Measurements from ENCODE around the gene ZNF865.

The ZNF865 gene

DNA sequence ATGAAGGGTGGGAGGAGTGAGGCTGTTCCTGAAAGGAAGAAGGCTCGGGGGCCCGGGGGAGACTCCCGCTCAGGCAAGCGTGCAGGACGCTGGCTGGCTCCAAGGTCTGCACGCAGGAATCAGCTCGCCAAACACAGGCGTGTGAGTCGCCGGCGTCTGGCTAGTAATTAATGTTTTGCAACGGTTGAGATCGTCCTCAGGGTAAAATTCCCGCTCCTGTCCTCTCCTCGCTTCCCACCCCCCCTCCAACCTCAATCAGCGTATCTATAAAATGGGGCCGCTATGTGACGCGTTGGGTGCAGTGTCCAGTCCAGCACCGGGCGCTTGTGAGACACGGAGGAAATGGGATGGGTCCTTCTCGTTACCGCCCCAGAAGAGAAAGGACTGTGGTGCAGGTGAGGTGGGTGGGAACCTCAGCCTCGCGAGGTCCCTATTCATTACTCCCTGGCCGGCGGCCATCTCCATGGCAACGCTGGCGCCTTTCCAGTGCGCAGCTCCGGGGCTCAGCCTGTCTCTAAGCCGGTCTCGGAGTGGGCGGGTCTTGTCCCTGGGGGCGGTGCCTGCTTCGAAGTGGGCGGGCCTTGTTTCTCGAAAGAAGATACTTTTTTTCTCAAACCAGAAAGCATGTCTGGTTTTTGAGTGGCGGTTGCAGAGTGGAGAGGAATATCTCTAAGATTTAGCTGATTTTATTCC is 18.3 kb upstream of the ZNF865 start:
- peak; percentile 87 for DNase-seq (ENCODE audit: low read depth)

DNA sequence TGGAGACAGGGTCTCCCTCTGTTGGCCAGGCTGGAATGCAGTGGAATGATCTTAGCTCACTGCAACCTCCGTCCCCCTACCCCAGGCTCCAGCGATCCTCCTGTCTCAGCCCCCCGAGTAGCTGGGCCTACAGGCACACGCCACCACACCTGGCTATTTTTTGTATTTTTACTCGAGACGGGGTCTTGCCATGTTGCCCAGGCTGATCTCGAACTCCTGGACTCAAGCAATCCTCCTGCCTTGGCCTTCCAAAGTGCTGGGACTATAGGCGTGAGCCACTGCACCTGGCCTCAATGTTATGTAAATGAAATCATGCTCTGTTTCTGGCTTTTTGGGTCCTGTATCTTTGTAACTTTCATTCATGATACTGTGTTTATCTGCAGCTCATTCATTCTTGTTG is 16.7 kb upstream of the ZNF865 start:
- no peak for DNase-seq (ENCODE audit: low read depth)

DNA sequence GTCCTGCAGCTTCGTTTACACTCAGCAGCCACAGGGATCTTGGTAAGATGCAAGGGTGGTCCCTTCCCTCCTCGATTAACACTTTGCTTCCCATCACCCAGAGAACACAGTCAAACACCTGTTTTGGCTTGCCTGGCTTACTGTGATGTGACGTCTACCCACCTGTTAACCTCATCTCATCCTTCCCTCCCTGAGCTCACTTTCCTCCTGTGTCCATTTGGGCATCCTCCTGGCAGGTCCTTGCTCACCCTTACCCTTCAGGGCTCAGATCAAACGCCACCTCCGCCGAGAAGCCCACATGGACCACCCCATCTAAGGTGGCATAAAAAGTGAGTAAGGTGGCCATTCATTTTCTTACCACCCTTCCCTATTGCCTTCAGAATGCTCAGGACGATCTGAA is 15.3 kb upstream of the ZNF865 start:
- no peak for DNase-seq (ENCODE audit: low read depth)

DNA sequence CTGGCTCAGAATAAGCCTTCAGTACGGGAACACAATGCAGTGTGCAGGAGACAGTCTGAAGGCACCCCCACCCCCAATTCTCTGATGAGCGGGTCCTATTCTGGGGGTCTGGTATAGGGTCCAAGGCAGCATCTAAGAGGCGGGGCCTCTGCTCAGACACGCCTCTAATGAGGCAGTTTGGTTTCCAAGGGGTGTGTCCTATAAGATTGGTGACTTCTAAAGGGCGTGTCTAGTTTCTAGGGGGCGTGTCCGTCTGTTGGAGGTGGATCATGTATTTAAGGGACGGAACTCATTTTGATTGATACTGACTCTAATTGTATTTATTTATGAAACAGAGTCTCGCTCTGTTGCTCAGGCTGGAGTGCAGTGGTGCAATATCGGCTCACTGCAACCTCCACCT is 14.8 kb upstream of the ZNF865 start:
- DNase-seq (ENCODE audit: low read depth) = no peak

DNA sequence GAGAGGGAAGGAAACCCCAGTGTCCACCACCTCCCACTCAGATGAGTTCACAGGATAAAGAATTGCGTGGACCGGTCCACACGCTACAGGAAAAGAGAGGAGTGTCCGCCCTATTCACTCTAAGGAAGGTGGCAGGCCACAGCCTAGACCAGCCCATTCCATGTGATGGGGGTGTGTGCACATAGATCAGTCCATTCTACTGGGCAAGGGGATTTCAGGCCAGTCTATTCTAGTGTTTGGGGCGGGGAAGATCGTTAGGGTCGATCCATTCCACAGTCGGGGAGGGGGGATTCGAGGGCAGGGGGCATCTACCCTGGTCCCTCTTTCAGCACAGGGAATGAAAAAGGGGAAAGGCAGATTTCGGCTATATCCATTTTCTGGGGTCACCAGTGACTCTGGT is 13.9 kb upstream of the ZNF865 start:
- no peak for DNase-seq (ENCODE audit: low read depth)

DNA sequence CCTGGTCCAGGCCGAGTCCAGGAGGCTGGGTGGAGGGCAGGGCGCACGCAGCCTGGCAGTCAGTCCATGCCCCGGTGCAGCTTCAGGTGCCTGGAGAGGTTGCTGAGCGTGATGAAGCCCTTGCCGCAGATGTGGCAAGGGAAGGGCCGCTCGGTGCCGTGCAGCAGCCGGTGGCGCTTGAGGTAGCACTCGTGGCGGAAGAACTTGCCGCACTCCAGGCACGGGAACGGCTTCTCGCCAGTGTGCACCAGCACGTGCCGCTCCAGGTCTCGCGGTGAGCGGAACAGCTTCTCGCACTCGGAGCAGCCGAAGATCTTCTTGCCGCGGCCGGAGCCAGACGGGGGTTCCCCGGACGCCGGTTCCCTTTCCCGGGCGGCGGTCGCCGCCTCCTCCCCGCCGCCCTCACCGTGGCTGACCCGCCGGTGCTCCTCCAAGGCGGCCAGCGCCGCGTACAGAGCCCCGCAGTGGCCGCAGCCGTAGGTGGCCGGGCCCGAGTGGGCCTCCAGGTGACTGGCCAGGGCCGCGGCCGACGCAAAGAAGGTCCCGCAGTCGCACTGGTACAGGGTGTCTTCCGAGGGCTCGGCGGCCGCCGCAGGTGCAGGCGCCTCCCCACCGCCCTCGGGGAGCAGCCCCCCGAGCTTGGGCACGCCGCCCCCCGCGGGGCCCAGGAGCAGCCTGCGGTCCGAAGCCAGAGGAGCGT is 12.9 kb upstream of the ZNF865 start:
- DNase-seq (ENCODE audit: low read depth) = no peak

DNA sequence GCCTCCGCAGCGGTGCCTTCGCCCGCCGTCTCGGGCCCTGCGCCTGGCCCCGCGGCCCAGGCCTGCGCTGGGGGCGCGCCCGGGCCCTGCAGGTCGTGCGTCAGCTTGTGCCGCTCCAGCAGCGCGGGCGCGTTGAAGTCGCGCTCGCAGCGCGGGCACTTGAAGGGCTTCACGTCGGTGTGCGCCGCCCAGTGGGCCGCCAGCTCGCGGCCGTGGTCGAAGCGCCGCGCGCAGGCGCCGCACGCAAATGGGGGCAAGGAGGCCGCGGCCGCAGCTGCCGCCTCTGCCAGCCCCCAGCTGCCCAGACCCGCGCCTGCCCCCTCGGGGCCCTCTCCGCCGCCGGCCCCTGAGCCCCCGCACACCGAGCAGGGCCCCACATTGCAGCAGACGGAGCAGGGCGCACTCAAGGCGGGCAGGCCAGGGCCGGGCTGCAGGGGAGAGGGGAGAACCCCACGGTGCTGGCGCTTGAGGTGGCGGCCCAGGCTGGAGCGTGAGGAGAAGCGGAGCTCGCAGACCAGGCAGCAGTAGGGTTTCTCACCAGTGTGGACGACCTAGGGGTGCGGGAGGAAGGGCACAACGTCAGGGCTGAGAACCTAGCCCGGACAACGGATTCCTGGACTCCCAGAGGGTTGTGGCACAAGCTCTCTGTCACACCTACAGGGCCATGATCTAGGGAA is 12.2 kb upstream of the ZNF865 start:
- DNase-seq (ENCODE audit: low read depth) = no peak

DNA sequence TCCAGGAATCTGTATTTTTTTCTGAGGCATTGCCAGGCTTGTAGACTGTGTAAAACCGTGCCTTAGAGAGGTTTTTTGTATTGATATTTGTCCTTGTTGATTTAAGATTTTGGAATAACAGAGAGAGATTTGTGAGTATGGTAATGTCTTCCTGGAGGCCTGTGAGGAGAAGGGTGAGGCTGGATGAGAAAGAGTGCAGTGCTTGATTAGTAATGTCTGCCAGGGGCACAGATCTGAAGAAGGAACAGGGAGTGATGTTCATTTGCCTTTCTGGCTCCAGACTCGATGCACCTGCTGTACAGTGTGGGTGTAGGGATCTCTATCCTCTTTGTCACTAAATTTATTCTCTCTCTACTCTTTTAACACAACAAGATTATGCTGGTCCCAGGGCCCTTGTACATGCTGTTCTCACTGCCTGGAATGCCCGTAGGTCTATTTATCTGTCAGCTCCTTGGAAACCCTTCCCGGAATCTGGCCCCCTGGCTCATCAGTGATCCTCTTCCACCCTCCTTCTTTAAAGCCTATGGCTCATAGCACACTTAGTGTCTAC is 10.4 kb upstream of the ZNF865 start:
- no peak for DNase-seq (ENCODE audit: low read depth)

DNA sequence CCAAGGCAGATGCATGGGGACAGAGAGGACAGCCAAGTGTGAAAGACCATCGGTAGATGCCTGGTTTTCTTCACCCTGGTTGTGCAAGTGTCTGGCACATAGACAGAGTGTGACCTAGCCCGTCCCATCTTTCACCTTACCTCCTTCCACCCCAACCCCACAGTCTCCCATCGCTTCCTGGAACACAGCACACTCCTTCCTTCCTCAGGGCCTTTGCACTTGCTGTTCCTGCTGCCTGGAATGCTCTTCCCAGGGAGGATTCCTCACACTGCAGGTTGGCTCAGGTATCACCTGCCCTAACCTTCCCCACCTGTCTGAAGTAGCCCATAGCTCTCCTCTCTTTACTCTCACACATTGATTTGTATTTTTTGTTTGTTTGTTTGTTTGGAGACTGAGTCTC is 9.1 kb upstream of the ZNF865 start:
- no peak for DNase-seq (ENCODE audit: low read depth)

DNA sequence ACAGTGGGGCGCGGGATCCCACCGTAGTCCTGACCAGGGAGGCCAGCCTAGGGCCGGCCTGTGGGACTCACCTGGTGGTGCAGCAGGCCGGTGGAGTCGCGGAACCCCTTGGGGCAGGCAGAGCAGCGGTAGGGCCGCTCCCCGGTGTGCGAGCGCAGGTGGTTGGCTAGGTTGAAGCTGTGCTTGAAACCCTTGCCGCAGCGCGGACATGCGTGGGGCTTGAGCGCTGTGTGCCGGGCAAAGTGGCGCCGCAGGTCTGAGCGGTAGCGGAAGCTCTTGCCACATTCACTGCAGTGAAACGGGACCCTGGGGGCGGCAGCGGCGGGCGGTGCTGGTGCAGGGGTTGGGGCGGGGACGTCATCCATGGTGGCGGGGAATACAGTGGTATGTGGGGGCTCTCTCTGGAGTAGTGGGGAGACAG is 7.9 kb upstream of the ZNF865 start:
- no peak for DNase-seq (ENCODE audit: low read depth)

DNA sequence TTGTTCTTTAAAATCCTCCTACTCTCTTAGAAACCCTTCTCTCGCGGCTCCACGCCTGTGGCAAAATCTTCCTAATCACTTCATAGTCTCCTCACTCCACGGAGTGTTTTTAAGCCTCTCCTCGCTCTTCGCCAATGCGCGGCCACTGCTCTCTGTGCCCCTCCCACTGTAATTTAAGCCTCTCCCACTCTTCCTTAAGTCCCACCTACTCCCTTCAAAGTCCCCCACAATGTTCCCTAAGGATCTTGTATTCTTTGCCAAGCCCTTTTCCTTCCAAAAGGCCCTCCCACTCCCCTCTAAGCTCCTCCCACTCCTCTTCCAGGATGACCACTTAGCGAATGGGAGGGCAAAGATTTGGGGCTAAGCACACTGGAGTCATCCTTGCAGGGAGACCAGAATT is 7.4 kb upstream of the ZNF865 start:
- DNase-seq (ENCODE audit: low read depth) = no peak

DNA sequence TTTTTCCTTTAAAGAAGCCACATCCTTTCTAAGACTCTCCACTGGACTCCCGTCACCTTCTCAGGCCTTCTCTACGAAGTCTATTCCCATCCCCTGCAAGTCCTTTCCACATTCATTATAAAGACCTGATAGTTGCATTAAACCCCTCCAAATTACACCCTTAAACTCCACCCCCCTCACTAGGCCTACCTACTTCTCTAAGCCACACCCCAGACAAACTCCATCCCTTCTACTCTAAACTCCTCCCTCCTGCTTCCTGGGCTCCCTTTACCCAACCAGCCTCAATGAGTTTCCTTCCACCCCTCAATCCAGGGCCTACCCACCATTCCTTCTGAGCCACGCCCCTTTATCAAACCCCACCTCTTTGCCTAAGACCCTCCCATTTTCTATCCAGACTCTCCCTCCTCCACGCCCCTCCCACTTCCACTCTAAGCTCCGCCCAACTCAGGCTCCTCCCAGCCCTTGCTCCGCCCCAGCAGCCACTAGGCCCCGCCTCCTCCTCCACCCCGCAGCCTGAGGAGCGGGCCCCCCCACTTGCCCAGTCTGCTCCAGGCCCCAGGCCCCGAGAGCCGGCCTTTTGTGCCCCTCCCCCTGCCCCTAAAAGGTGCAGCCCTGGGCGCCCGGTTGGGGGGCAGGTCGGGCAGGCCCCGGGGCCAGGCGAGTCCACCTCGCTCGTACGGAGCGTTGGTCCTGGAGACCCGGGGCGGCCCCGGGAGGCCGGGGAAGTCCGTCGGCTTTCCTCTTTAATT is 6.6 kb upstream of the ZNF865 start:
- peak; percentile 86 for DNase-seq (ENCODE audit: low read depth)

DNA sequence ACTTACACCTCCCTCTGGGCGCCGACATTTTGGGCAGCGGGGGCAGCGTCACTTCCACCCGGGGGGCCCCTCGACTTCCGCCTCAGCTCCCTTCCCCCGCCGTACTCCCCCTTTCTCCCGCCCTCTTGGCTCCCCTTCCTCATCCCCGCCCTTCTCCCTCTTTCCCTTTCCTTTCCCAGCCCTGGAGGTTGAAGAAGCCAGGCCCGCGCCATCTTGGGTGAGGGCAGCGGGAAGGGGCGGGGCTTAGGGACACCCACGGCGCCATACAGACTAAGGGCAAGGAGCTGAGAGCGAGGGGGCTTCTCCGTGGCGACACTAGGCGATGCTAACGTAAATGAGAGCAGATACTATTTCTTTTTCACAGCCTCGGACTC is 6.0 kb upstream of the ZNF865 start, which contains the start of gene FIZ1:
Gene FIZ1, minus strand, starts transcription at position 50 of the 374 bp plus-strand sequence. CDS start 1,652 bp downstream, outside the sequence.
- DNase-seq (ENCODE audit: low read depth) = peak; percentile 91

DNA sequence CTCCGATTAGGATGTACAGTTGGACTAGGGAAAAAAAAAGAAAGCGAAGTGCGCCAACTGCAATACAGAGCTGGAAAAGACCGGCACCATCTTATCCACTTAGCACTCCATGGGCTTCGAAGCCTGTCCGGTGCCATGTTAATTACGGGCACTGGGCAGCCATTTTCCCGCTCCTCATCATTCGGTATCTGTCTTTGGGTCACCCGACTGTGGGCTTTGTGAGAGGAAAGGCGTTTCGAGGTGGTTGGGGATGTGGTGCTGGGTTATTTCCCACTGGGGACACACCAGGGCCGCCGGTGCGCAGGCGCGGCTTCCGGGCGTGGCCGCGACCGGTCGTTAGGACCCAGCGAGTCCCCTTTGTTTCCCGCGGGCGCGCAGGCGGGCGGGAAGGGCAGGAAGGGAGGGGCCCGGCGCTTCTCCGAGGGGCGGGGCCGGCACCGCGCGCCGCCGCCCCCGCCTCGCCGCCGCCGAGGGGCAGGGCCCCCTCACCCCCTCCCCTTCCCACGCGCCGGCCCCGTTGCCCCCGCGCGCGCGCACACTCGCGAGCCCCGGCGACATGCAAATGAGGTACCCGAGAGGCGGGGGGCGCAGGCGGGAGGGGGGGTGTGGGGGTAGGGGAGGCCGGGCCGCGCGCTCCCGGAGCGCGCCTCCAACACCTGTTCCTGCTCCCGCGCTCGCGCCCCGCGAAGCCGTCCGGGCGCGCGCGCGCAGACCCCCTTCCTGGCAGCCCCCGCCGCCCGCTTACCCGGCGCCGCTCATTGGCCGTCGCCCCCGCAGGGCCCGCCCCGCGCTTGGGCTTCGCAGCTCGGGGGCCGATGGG is 5.4 kb upstream of the ZNF865 start, which contains the start of gene ZNF524:
Gene ZNF524, plus strand, starts transcription at position 447 of the 820 bp plus-strand sequence. CDS start 1,825 bp downstream, outside the sequence.
- peak; percentile 68 for DNase-seq (ENCODE audit: low read depth)

DNA sequence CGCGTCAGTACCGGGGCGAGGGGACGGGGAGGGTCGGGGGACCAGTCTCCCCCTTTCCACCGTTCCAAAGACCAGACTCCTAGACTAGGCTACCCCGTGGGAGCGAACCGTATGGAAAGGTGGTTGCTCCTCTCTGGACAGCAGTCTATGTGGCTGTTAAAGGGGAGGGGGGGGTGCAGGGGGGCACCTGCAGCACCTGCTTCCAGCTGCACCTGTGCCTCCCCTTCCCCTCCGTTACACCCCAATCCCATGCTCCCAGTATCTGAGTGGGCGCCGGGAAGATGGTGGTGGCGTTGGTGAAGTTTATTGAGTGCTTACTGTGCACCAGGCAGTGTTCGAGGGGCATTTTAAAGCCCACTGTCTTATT is 4.8 kb upstream of the ZNF865 start:
- DNase-seq (ENCODE audit: low read depth) = no peak

DNA sequence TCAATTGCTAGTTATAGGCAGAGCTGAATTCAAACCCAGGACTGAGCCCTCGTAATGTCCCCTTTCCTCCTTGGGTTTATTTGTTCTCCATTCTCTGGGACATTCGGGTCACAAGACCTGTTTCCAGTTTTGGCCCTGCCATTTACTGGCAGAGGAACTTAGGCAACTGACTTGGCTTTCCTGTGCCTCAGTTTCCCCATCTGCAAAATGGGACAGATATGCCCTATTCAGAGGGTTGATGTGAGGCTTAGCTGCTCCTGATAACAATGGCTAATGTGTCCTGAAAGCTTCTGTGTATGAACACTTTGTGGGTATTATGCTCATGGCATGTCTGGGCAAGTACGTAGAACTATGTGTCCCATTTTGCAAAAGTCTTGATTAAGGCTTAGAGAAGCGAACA is 4.4 kb upstream of the ZNF865 start:
- DNase-seq (ENCODE audit: low read depth) = no peak

DNA sequence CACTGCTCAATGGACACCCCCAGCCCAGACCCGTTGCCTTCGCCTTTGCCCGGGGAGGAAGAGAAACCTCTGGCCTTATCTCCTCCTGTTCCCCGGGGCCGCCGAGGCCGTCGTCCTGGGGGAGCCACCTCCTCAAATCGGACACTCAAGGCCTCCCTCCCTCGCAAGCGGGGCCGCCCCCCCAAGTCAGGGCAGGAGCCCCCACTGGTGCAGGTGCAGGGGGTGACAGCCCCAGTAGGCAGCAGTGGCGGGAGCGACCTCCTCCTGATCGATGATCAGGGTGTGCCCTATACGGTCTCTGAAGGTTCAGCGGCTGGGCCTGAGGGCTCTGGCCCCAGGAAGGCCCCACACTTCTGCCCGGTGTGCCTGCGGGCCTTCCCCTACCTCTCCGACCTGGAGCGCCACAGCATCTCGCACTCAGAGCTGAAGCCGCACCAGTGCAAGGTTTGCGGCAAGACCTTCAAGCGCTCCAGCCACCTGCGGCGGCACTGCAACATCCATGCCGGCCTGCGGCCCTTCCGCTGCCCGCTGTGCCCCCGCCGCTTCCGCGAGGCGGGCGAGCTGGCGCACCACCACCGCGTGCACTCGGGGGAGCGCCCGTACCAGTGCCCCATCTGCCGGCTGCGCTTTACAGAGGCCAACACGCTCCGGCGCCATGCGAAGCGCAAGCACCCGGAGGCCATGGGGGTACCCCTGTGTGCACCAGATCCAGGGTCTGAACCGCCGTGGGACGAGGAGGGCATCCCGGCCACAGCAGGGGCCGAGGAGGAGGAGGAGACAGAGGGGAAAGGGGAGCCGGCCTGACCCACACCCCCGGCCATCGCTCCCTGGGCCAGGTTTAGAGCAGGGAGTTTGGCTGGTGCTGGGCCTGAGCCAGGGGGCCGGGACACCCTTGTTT is 3.1 kb upstream of the ZNF865 start:
- DNase-seq (ENCODE audit: low read depth) = no peak

DNA sequence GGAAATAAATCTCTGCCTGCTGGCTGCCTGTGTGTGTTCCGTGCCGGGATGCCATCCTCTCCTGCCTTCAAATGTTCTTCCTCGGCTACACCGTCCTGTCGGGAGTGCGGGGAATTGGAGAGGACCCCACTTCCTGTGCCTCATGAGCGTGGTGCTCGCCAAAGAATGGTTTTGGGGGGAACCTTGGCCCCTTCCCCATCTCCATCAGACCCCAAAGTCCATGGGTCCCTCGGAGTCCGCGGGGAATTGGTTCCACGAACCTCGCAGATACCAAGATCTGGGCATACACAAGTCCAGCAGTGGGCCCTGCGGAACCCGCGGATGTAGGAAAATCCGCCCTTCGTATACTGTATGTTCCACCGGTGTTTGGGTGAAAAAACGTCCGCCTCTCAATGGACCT is 2.3 kb upstream of the ZNF865 start:
- DNase-seq (ENCODE audit: low read depth) = no peak

DNA sequence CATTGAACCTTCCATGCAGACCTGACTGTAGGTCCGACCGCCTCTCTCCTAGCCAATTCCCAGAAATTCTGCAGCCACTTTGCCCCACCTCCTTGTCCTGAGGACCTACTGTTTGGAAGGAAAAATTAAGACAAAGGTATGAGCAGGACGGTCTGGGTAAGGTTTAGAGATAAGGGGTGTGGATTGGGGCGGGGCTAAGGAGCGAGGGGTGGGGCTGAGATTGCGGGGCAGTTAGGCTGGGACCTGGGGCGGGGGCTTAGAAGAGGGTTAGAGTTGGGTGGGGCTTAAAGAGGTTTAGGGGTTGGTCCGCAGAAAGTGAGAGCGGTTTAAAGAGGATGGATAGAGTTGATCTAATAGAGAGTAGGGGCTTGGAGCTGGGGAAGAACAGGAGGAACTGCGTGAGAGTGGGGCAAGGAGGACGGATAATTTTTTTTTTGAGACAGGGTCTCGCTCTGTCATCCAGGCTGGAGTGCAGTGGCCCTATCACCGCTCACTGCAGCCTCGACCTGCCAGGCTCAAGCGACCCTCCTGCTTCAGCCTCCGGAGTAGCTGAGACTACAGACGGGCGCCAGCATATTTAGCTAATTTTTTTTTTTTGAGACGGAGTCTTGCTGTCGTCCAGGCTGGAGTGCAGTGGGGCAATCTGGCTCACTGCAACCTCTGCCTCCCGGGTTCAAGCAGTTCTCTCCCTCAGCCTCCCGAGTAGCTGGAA is 1.7 kb upstream of the ZNF865 start:
- DNase-seq (ENCODE audit: low read depth) = no peak
